Measurements from ENCODE around the gene RNASE8. TPM values are rescaled to one million over a fixed set of nuclear protein-coding genes. Genes with fewer than 3 reads are reported as not detected.

RNASE8 gene
- total and polyA plus RNA-seq, 2 of the 8 experiments (the other 6 are each of a cell fraction or from before 2014, with no cell fraction given) = not detected

DNA sequence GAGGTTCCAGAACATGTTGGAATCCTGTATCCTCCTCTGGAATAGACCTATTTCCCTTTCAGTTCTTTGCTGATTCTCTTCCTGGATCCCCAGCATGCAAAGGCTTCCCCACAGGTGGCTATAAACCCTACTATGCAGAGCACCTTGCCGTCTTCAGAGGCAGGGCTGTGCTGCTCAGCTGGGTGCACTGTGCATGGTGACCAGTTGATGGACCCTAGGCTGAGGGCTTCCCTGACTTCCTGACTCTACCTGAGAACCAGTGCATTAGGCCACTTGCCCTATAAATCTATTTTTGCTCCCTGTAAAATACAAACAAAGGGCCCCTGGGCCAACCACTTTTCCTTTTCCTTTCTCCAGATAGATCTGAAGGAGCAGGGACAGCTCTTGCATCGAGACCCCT is 26.8 kb downstream of the RNASE8 start:
- Histone ChIP-seq H3K18ac (ENCODE audit: extremely low read depth, low read length) (no peak overlapping the region), H3K4ac (replicated peaks; ENCODE audit: insufficient read length, low read depth, low read length) (no peak overlapping the region), H4K8ac (ENCODE audit: extremely low read depth, insufficient read depth, low read length) (no peak overlapping the region), H3K9me3 (ENCODE audit: insufficient read depth in 2 of 2, low read depth in 1 of 2, low read length in 1 of 2) (no peaks in the 10 kb centered on the region), H2BK12ac (ENCODE audit: low read depth, low read length) (no peak overlapping the region), H3K36me3 (ENCODE audit: control insufficient read depth in 2 of 4, insufficient read depth in 4 of 4, low read length in 3 of 4) (peaks cover 19 to 78% (median 60%) of the 10 kb centered on the region in 4 experiments), H2AFZ (ENCODE audit: low read length) (no peak overlapping the region), H3K14ac (ENCODE audit: insufficient read length) (no peak overlapping the region), H2BK5ac (ENCODE audit: low read depth, low read length) (no peak overlapping the region), H2AK5ac (ENCODE audit: low read depth, low read length) (no peak overlapping the region), H3K4me3 (ENCODE audit: extremely low read depth in 1 of 4, insufficient read depth in 2 of 4, low read depth in 3 of 4, low read length in 4 of 4) (no peak overlapping the region), H3K79me2 (ENCODE audit: control insufficient read depth in 1 of 2, insufficient read depth in 2 of 2, low read length in 2 of 2) (no peaks in the 10 kb centered on the region), H3K4me2 (ENCODE audit: insufficient read depth in 1 of 2, low read depth in 2 of 2, low read length in 2 of 2) (no peak overlapping the region), H3K56ac (replicated peaks; ENCODE audit: insufficient read length, low read depth, low read length) (no peak overlapping the region), H3K23ac (ENCODE audit: insufficient read length) (no peak overlapping the region), H4K5ac (ENCODE audit: insufficient read length, low read depth, low read length) (no peak overlapping the region), H4K20me1 (replicated peaks in 1 of 2; ENCODE audit: control insufficient read depth in 1 of 2, insufficient read depth in 2 of 2, low read length in 2 of 2) (peaks cover 6 to 10% of the 10 kb centered on the region in 2 experiments), H2BK120ac (replicated peaks; ENCODE audit: low read depth, low read length) (no peak overlapping the region), H3K23me2 (ENCODE audit: low read depth, low read length) (no peaks in the 10 kb centered on the region), H2BK15ac (ENCODE audit: low read length) (no peak overlapping the region), H3K79me1 (ENCODE audit: low read depth, low read length) (no peaks in the 10 kb centered on the region), H2BK20ac (ENCODE audit: low read length) (no peak overlapping the region), H4K91ac (replicated peaks; ENCODE audit: insufficient read length, low read length) (no peak overlapping the region), H3K27me3 (replicated peaks in 1 of 4; ENCODE audit: control insufficient read depth in 3 of 4, extremely low read depth in 1 of 4, insufficient read depth in 3 of 4, low read length in 3 of 4) (no peaks in the 10 kb centered on the region), H3K4me1 (replicated peaks in 1 of 4; ENCODE audit: control insufficient read depth in 3 of 4, insufficient read depth in 4 of 4, low read length in 3 of 4) (peaks cover 0 to 5% (median 0%) of the 10 kb centered on the region in 4 experiments; a peak in 2 of 7 replicates), H3K9ac (replicated peaks in 1 of 4; ENCODE audit: extremely low read depth in 1 of 4, low read depth in 3 of 4, low read length in 3 of 4) (no peak overlapping the region), H3K27ac (ENCODE audit: low read depth, low read length) (no peak overlapping the region)
- TF ChIP-seq ATF3 (IDR thresholded peaks at IDR 0.05; ENCODE audit: insufficient read depth, low read depth, low read length) (no peak), CEBPB (IDR thresholded peaks at IDR 0.05; ENCODE audit: low read depth, low read length) (no peak), RFX5 (IDR thresholded peaks at IDR 0.05; ENCODE audit: borderline replicate concordance, low read depth, low read length) (no peak), CBX8 (IDR thresholded peaks at IDR 0.05; ENCODE audit: borderline replicate concordance, low read depth, low read length) (no peak), RBBP5 (IDR thresholded peaks at IDR 0.05; ENCODE audit: borderline replicate concordance, low read depth, low read length) (no peak), SP2 (IDR thresholded peaks at IDR 0.05; ENCODE audit: low read length) (no peak), PHF8 (conservative IDR thresholded peaks at IDR 0.05; ENCODE audit: low read depth, low read length) (no peak), SP4 (IDR thresholded peaks at IDR 0.05; ENCODE audit: low read length) (no peak), EGR1 (IDR thresholded peaks at IDR 0.05; ENCODE audit: borderline replicate concordance, low read depth, low read length) (no peak), NANOG (IDR thresholded peaks at IDR 0.05; ENCODE audit: insufficient read depth, low read depth, low read length, poor library complexity, severe bottlenecking) (no peak)
- DNase-seq (ENCODE audit: low read depth in 1 of 2, low spot score in 2 of 2) (no peak), FAIRE-seq (no peak)
- POLR2A ChIA-PET (ENCODE audit: partially characterized antibody) = interaction anchor here (1.0 to 12.4 kb wide), 9 partner anchors 8 to 58 kb away, joined by 3 to 245 read pairs (median 5); partner anchors contain the start of genes ARHGEF40, RNASE8 and ZNF219
- CTCF ChIA-PET (ENCODE audit: partially characterized antibody) = interaction anchor here (0.7 to 10.2 kb wide), 9 partner anchors 9 to 416 kb away, joined by 3 to 148 read pairs (median 5); partner anchors contain the start of gene TMEM253
- 77% methylated on average over 2 of the region's 2 CpGs; no CpG with 5 or more reads in 1 of the 2 experiments for WGBS, 2 experiments (ENCODE audit: extremely low coverage in 1 of 2, insufficient coverage in 1 of 2, insufficient read length in 1 of 2, insufficient replicate concordance in 2 of 2, low coverage in 1 of 2, low lambda C conversion rate in 2 of 2, missing lambda C conversion rate in 1 of 2)
